ENCODE results near the gene ARL6IP6. TPM values are rescaled to one million over a fixed set of nuclear protein-coding genes. Genes with fewer than 3 reads are reported as not detected.
"Not testable (repeated sequence)": the region's sequence is repeated elsewhere in the genome, so short reads cannot be mapped to it uniquely, and the experiment has no call there.

The ARL6IP6 gene
- total and polyA plus RNA-seq, 2 donors (not counting 1 experiment from before 2014, with no cell fraction given), result 17.8 to 20.4 TPM

DNA sequence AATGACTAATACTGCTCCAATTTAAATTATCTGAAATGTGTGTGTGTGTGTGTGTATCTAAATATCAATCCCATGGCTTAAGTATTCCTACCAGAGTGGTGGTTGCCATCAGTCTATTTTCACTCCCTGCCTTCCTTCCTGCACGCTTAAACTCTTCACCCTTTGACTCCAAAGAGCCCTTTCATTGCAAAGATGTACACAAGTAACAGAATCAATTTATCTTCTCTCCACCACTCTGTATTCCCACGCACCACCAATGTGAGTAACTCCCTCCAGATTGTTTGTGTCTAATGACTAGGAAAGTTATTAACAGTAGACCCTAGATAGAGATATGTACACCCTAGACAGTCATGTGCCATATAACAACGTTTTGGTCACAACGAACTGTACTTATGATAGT is 42.8 kb downstream of the ARL6IP6 start:
- DNase-seq (no peak), ATAC-seq (ENCODE audit: low read depth) (no peak)
- Mint-ChIP-seq H3K4me3 (no peak overlapping the region), H3K27me3 (no peaks in the 10 kb centered on the region), H3K4me1 (no peaks in the 10 kb centered on the region), H3K9me3 (ENCODE audit: insufficient read depth) (no peaks in the 10 kb centered on the region), H3K27ac (no peak overlapping the region)
- no peaks in the 10 kb centered on the region for H4K20me1 ChIP-seq (ENCODE audit: control insufficient read depth, insufficient read depth, low read length, poor library complexity, severe bottlenecking)
- intact Hi-C loops (cut with micrococcal nuclease), result no loop called here
- no peaks in the 10 kb centered on the region for H3K4me1 ChIP-seq (ENCODE audit: control insufficient read depth in 2 of 2, insufficient read depth in 2 of 2, low read length in 2 of 2)
- CTCF ChIA-PET, result no interaction called here
- H3K4me3 ChIP-seq (ENCODE audit: control extremely low read depth in 1 of 5, extremely low read depth in 1 of 5, insufficient read depth in 1 of 5, low read depth in 2 of 5, low read length in 4 of 5), result no peak overlapping the region
- TF ChIP-seq, protein P1, sequence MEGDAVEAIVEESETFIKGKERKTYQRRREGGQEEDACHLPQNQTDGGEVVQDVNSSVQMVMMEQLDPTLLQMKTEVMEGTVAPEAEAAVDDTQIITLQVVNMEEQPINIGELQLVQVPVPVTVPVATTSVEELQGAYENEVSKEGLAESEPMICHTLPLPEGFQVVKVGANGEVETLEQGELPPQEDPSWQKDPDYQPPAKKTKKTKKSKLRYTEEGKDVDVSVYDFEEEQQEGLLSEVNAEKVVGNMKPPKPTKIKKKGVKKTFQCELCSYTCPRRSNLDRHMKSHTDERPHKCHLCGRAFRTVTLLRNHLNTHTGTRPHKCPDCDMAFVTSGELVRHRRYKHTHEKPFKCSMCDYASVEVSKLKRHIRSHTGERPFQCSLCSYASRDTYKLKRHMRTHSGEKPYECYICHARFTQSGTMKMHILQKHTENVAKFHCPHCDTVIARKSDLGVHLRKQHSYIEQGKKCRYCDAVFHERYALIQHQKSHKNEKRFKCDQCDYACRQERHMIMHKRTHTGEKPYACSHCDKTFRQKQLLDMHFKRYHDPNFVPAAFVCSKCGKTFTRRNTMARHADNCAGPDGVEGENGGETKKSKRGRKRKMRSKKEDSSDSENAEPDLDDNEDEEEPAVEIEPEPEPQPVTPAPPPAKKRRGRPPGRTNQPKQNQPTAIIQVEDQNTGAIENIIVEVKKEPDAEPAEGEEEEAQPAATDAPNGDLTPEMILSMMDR (IDR thresholded peaks at IDR 0.05), result no peak
- TF ChIP-seq EZH2 (IDR thresholded peaks at IDR 0.05; ENCODE audit: borderline replicate concordance, insufficient read depth, low read depth, low read length, poor library complexity, severe bottlenecking), result no peak
- no CpG with 5 or more reads among the region's 4 CpGs for WGBS (ENCODE audit: insufficient coverage)
- no peak overlapping the region for H2AFZ ChIP-seq (ENCODE audit: insufficient read depth, low read depth, low read length, poor library complexity, severe bottlenecking)
- H3K4me2 ChIP-seq (replicated peaks; ENCODE audit: low read depth, low read length, poor library complexity, severe bottlenecking), result no peak overlapping the region
- no peaks in the 10 kb centered on the region for H3K9me3 ChIP-seq (ENCODE audit: control extremely low read depth in 1 of 3, control insufficient read depth in 2 of 3, insufficient read depth in 1 of 3, low read length in 2 of 3)
- no peak overlapping the region for H3K27ac ChIP-seq (ENCODE audit: low read length in 2 of 2)
- H3K79me2 ChIP-seq (ENCODE audit: control insufficient read depth, insufficient read depth, low read length), result no peaks in the 10 kb centered on the region
- POLR2A ChIA-PET, result no interaction called here
- no peaks in the 10 kb centered on the region for H3K27me3 ChIP-seq (replicated peaks in 1 of 4; ENCODE audit: control extremely low read depth in 1 of 4, control insufficient read depth in 3 of 4, insufficient read depth in 4 of 4, low read length in 3 of 4)
- H3K36me3 ChIP-seq (replicated peaks in 1 of 2; ENCODE audit: control extremely low read depth in 1 of 2, control insufficient read depth in 1 of 2, extremely low read depth in 1 of 2, insufficient read depth in 2 of 2, low read length in 1 of 2), result peaks cover 8 to 22% of the 10 kb centered on the region in 2 experiments
- no peak overlapping the region for H3K9ac ChIP-seq (ENCODE audit: low read length)

DNA sequence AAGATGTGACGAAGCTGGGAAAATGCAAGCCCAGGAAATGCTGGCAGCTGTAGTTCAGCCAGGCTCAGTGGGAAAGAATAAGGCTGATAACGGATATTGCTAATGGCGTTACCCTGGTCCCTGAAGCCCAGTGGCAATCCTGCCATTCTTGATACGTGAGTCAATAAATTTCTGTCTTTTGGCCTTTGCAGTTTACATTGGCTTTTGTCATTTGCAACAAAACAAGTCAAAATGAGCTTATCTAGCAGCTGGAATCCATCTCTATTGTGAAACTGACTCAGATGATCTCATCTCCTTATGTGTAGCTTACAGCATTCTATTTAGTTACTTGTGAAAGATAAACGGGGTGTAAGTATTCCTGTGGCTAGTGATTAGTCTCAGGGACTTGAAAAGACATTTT is 43.8 kb downstream of the ARL6IP6 start:
- Mint-ChIP-seq H3K4me3 (no peak overlapping the region), H3K27me3 (no peaks in the 10 kb centered on the region), H3K4me1 (no peaks in the 10 kb centered on the region), H3K27ac (no peak overlapping the region), H3K9me3 (ENCODE audit: insufficient read depth) (no peaks in the 10 kb centered on the region)
- Histone ChIP-seq H3K9me3 (ENCODE audit: control extremely low read depth in 1 of 3, control insufficient read depth in 2 of 3, insufficient read depth in 1 of 3, low read length in 2 of 3) (no peaks in the 10 kb centered on the region), H3K36me3 (replicated peaks in 1 of 2; ENCODE audit: control extremely low read depth in 1 of 2, control insufficient read depth in 1 of 2, extremely low read depth in 1 of 2, insufficient read depth in 2 of 2, low read length in 1 of 2) (peaks cover 5 to 18% of the 10 kb centered on the region in 2 experiments), H4K20me1 (ENCODE audit: control insufficient read depth, insufficient read depth, low read length, poor library complexity, severe bottlenecking) (no peaks in the 10 kb centered on the region), H3K4me1 (ENCODE audit: control insufficient read depth in 2 of 2, insufficient read depth in 2 of 2, low read length in 2 of 2) (no peaks in the 10 kb centered on the region), H3K79me2 (ENCODE audit: control insufficient read depth, insufficient read depth, low read length) (no peaks in the 10 kb centered on the region), H2AFZ (ENCODE audit: insufficient read depth, low read depth, low read length, poor library complexity, severe bottlenecking) (no peak overlapping the region), H3K27me3 (replicated peaks in 1 of 4; ENCODE audit: control extremely low read depth in 1 of 4, control insufficient read depth in 3 of 4, insufficient read depth in 4 of 4, low read length in 3 of 4) (no peaks in the 10 kb centered on the region), H3K4me2 (replicated peaks; ENCODE audit: low read depth, low read length, poor library complexity, severe bottlenecking) (no peak overlapping the region), H3K27ac (ENCODE audit: low read length in 2 of 2) (no peak overlapping the region), H3K4me3 (ENCODE audit: control extremely low read depth in 1 of 5, extremely low read depth in 1 of 5, insufficient read depth in 1 of 5, low read depth in 2 of 5, low read length in 4 of 5) (no peak overlapping the region), H3K9ac (ENCODE audit: low read length) (no peak overlapping the region)
- TF ChIP-seq EZH2 (IDR thresholded peaks at IDR 0.05; ENCODE audit: borderline replicate concordance, insufficient read depth, low read depth, low read length, poor library complexity, severe bottlenecking), result no peak
- TF ChIP-seq, protein P1 (IDR thresholded peaks at IDR 0.05), result no peak
- no peak for DNase-seq
- intact Hi-C loops (cut with micrococcal nuclease), result no loop called here
- ChIA-PET CTCF (no interaction called here), POLR2A (no interaction called here)
- WGBS (ENCODE audit: insufficient coverage), result 98% methylated on average over 4 of the region's 5 CpGs
- no peak for ATAC-seq (ENCODE audit: low read depth)

DNA sequence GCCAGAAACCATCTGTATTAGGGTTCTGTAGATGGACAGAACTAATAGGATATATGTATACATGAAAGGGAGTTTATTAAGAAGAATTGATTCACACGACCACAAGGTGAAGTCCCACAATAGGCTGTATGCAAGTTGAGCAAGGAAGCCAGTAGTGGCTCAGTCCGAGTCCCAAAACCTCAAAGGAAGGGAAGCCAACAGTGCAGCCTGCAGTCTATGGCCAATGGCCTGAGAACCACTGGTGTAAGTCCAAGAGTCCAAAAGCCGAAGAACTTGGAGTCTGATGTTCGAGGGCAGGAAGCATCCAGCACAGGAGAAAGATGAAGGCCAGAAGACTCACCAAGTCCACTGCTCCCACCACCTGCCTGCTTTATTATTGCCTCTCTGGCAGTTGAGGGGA is 44.8 kb downstream of the ARL6IP6 start:
- H3K4me1 ChIP-seq (ENCODE audit: control insufficient read depth in 2 of 2, insufficient read depth in 2 of 2, low read length in 2 of 2); H3K27me3 ChIP-seq (replicated peaks in 1 of 4; ENCODE audit: control extremely low read depth in 1 of 4, control insufficient read depth in 3 of 4, insufficient read depth in 4 of 4, low read length in 3 of 4); H3K27me3 Mint-ChIP-seq; H3K4me3 Mint-ChIP-seq; H3K9me3 Mint-ChIP-seq (ENCODE audit: insufficient read depth); H3K4me1 Mint-ChIP-seq; POLR2A ChIA-PET; DNase-seq; H4K20me1 ChIP-seq (ENCODE audit: control insufficient read depth, insufficient read depth, low read length, poor library complexity, severe bottlenecking); H3K4me2 ChIP-seq (replicated peaks; ENCODE audit: low read depth, low read length, poor library complexity, severe bottlenecking); H3K9me3 ChIP-seq (ENCODE audit: control extremely low read depth in 1 of 3, control insufficient read depth in 2 of 3, insufficient read depth in 1 of 3, low read length in 2 of 3); CTCF ChIA-PET; H3K27ac ChIP-seq (ENCODE audit: low read length in 2 of 2); H3K4me3 ChIP-seq (ENCODE audit: control extremely low read depth in 1 of 5, extremely low read depth in 1 of 5, insufficient read depth in 1 of 5, low read depth in 2 of 5, low read length in 4 of 5); H3K79me2 ChIP-seq (ENCODE audit: control insufficient read depth, insufficient read depth, low read length); H2AFZ ChIP-seq (ENCODE audit: insufficient read depth, low read depth, low read length, poor library complexity, severe bottlenecking); H3K27ac Mint-ChIP-seq; ATAC-seq (ENCODE audit: low read depth); H3K9ac ChIP-seq (ENCODE audit: low read length); intact Hi-C loops (cut with micrococcal nuclease): not testable (repeated sequence)
- 94% methylated on average over 4 of the region's 4 CpGs for WGBS (ENCODE audit: insufficient coverage)
- H3K36me3 ChIP-seq (replicated peaks in 1 of 2; ENCODE audit: control extremely low read depth in 1 of 2, control insufficient read depth in 1 of 2, extremely low read depth in 1 of 2, insufficient read depth in 2 of 2, low read length in 1 of 2), result peaks cover 4 to 14% of the 10 kb centered on the region in 2 experiments

Measured in B cell (primary cell).